HG03045 (cell line): Measurements from ENCODE around the gene MAP6.
"Not testable (repeated sequence)": the region's sequence is repeated elsewhere in the genome, so short reads cannot be mapped to it uniquely, and the experiment has no call there.

Source experiments
- ATAC-seq: cut with Tn5 transposase; IDR thresholded peaks from one replicate; pipeline ENCODE4 v1.9.1; 2021; ENCODE audit warnings: mild to moderate bottlenecking, moderate library complexity; ENCODE audit not compliant: unreplicated experiment

MAP6 gene

GRCh38 chr11:75593286-75593915 is 75.4 kb downstream of the MAP6 start:
- no peak for ATAC-seq

GRCh38 chr11:75592715-75593114 is 76.1 kb downstream of the MAP6 start:
- ATAC-seq, result no peak

GRCh38 chr11:75591966-75592365 is 76.9 kb downstream of the MAP6 start:
- no peak for ATAC-seq

GRCh38 chr11:75591371-75591770 is 77.5 kb downstream of the MAP6 start:
- no peak for ATAC-seq

GRCh38 chr11:75589933-75590332 is 78.9 kb downstream of the MAP6 start:
- ATAC-seq, result no peak

- no peak for ATAC-seq
Observed at GRCh38 chr11:75589051-75589450, 79.8 kb downstream of the MAP6 start.

GRCh38 chr11:75588051-75588481 is 80.8 kb downstream of the MAP6 start:
- no peak for ATAC-seq

- ATAC-seq, result no peak
Observed at GRCh38 chr11:75586395-75586794, 82.4 kb downstream of the MAP6 start.

- ATAC-seq, result no peak
Observed at GRCh38 chr11:75585293-75585670, 83.6 kb downstream of the MAP6 start.

GRCh38 chr11:75584659-75585292 is 84.1 kb downstream of the MAP6 start:
- not testable (repeated sequence) for ATAC-seq

- peak; percentile 12 for ATAC-seq
Observed at GRCh38 chr11:75583718-75584658, 84.8 kb downstream of the MAP6 start.

- ATAC-seq, result peak; percentile 86
Observed at GRCh38 chr11:75582895-75583717, 85.7 kb downstream of the MAP6 start.

GRCh38 chr11:75582506-75582894 is 86.3 kb downstream of the MAP6 start:
- ATAC-seq, result no peak

GRCh38 chr11:75579841-75580240 is 89.0 kb downstream of the MAP6 start:
- ATAC-seq, result no peak

- ATAC-seq, result no peak
Observed at GRCh38 chr11:75578977-75579376, 89.9 kb downstream of the MAP6 start.

- no peak for ATAC-seq
Observed at GRCh38 chr11:75577207-75577606, 91.6 kb downstream of the MAP6 start.

GRCh38 chr11:75576499-75576918 is 92.3 kb downstream of the MAP6 start:
- ATAC-seq, result no peak

GRCh38 chr11:75576017-75576416 is 92.8 kb downstream of the MAP6 start:
- no peak for ATAC-seq

- no peak for ATAC-seq
Observed at GRCh38 chr11:75574698-75575602, 93.9 kb downstream of the MAP6 start.

GRCh38 chr11:75572744-75573143 is 96.1 kb downstream of the MAP6 start:
- ATAC-seq, result no peak
